HG03135 (cell line): ENCODE data around the gene ADAP1.

Experiments used
- ATAC-seq: cut with Tn5 transposase; IDR thresholded peaks from one replicate; pipeline ENCODE4 v1.9.1; 2021; ENCODE audit warnings: mild to moderate bottlenecking, moderate library complexity; ENCODE audit not compliant: unreplicated experiment

The ADAP1 gene

GRCh38 chr7:910441-910861, 44.0 kb downstream of the ADAP1 start:
- ATAC-seq: no peak

- ATAC-seq: no peak
These were observed 44.8 kb downstream of the ADAP1 start for GRCh38 chr7:909358-910329.

- peak; percentile 63 for ATAC-seq
These were observed 45.7 kb downstream of the ADAP1 start for GRCh38 chr7:908591-909357.

GRCh38 chr7:908159-908581, 46.3 kb downstream of the ADAP1 start:
- no peak for ATAC-seq

- ATAC-seq: no peak
These were observed 47.1 kb downstream of the ADAP1 start for GRCh38 chr7:907158-907980.

- no peak for ATAC-seq
These were observed 47.7 kb downstream of the ADAP1 start for GRCh38 chr7:906776-907157.

- no peak for ATAC-seq
These were observed 49.6 kb downstream of the ADAP1 start for GRCh38 chr7:904847-905246.

- no peak for ATAC-seq
These were observed 50.3 kb downstream of the ADAP1 start for GRCh38 chr7:903921-904755.

GRCh38 chr7:902996-903395, 51.5 kb downstream of the ADAP1 start:
- no peak for ATAC-seq

GRCh38 chr7:901388-902154, 52.9 kb downstream of the ADAP1 start:
- no peak for ATAC-seq

GRCh38 chr7:901041-901387, 53.5 kb downstream of the ADAP1 start:
- no peak for ATAC-seq

- ATAC-seq: no peak
These were observed 54.0 kb downstream of the ADAP1 start for GRCh38 chr7:900331-901040.

- ATAC-seq: no peak
These were observed 54.7 kb downstream of the ADAP1 start for GRCh38 chr7:899806-900205.

GRCh38 chr7:898855-899681, 55.4 kb downstream of the ADAP1 start:
- no peak for ATAC-seq

- ATAC-seq: no peak
These were observed 56.0 kb downstream of the ADAP1 start for GRCh38 chr7:898460-898854.

- no peak for ATAC-seq
These were observed 56.6 kb downstream of the ADAP1 start for GRCh38 chr7:897771-898376.

GRCh38 chr7:897086-897485, 57.4 kb downstream of the ADAP1 start:
- no peak for ATAC-seq
